GM19025 (cell line): Measurements from ENCODE around the gene APOM.

Experiments used
- ATAC-seq: cut with Tn5 transposase; IDR thresholded peaks from one replicate; pipeline ENCODE4 v1.9.1; 2021; ENCODE audit warnings: mild to moderate bottlenecking, low read depth, moderate library complexity; ENCODE audit not compliant: unreplicated experiment

APOM gene

GRCh38 chr6:31701666-31702404 is 46.1 kb downstream of the APOM start:
- ATAC-seq = no peak

DNA sequence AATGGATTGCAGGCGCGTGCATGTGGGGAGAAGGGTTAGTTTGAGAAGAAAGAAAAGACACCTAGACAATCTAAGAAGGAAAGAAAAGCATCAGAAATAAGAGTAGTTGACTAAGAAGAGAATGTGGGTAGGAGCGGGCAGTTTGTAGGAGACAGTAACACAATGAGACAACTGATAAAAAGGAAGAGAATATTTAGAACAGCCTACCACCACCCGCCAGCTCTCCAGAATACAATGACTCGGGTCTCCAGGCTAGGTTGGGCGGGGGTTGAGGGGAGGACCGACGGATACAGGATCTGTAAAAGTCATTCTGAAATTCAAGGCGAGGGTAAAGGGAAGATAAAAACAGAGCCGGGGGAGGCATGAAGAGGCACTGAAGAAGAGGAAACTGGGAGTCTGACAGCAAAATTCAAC is 46.7 kb downstream of the APOM start:
- no peak for ATAC-seq

DNA sequence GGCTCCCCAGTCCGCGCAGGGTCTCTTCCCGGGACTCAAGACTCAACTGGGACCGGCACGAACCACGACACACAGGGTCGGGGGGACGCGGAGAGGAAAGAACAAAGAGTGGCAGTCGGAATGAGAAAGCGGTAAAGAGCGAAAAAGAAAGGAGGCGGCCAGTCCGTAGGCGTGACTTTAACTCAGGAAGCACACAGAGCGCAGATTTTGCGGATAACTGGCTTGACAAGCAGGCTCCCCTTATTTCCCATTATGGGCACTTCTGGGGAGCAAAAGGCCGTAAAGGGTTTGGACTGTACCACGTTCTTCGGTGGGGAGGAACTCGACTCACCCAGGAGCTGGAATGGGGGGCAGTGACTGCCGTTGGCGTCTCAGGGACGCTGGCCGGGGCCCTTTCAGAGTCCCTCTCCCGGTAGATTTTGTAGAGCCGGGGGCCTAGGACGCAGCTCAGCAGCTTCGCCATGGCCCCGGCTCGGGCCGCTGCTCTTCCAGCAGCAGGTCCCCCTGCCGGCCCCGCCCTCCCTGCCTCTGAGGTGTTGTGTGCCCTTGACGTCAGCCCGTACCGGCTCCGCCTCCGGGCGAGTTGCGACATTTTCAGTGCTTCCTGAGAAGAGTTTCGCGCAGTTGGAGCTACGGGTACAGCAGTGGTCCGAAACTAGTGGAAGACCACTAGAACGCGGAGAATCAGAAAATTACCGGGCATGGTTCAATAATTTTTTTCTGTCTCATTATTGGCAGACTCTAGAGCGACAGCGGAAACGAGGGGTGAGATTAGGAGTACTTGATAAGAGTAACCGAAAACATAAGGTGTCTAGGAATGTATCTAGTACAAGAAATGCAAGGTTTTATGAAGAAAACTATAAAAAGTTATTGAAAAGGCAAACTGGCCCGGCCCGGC is 47.4 kb downstream of the APOM start, which contains the start of gene ABHD16A:
ABHD16A (minus strand) TSS at position 506 of the 898 bp plus-strand sequence; CDS start at position 463, 43 bp downstream.
- peak; percentile 92 for ATAC-seq

- ATAC-seq = no peak
These were observed 50.2 kb downstream of the APOM start for GRCh38 chr6:31705931-31706330.

DNA sequence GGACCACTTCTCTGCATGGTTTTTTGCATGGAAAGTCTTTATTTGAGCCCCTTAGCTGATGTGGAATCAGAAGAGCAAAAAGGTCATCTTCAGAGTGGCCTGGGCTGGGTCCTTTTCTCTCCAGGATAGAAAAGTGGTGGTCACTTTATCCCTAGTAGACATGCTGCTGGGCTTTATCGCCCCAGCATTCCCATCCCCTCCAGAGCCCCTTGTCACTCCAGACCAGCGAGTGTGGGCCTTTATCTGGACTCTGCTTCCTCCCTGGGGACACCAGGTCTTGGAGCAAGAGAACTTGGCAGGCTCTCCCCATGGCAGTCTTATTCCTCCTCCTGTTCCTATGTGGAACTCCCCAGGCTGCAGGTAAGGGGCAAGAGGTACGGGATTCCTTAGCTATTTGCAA is 50.9 kb downstream of the APOM start, which contains the start of gene LY6G6F:
LY6G6F (plus strand) TSS at position 268 of the 400 bp plus-strand sequence; CDS start at position 309, 41 bp downstream.
- ATAC-seq = no peak

DNA sequence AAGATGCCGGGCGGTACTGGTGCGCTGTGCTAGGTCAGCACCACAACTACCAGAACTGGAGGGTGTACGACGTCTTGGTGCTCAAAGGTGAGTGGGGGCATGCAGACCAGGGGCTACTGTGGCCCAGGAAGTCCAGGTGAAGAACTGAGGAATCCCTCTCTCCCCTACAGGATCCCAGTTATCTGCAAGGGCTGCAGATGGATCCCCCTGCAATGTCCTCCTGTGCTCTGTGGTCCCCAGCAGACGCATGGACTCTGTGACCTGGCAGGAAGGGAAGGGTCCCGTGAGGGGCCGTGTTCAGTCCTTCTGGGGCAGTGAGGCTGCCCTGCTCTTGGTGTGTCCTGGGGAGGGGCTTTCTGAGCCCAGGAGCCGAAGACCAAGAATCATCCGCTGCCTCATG is 52.0 kb downstream of the APOM start:
- ATAC-seq = no peak
